ENCODE data around the gene CBLN3.

Gene CBLN3

GRCh38 chr14:24378981-24379906 lies 50.2 kb downstream of the CBLN3 start:
- DNase-seq, result no peak

GRCh38 chr14:24378327-24378726 lies 51.1 kb downstream of the CBLN3 start:
- no peak for DNase-seq

GRCh38 chr14:24377657-24378056 lies 51.8 kb downstream of the CBLN3 start:
- DNase-seq, result no peak

- DNase-seq, result no peak
Observed at GRCh38 chr14:24377126-24377525, 52.3 kb downstream of the CBLN3 start.

All from NCI-H2171 (cell line).